GM06990 (cell line): ENCODE measurements around the gene AEBP1.

ENCODE experiments used
- DNase-seq: peaks from one replicate; pipeline ENCODE4 v3.0.0-alpha.2; 2011; ENCODE audit not compliant: insufficient read length; ENCODE audit errors: extremely low read depth
- H3K27me3 ChIP-seq: replicated peaks from 2 replicates; pipeline ENCODE4 v1.6.0; 2011; ENCODE audit warnings: low read length; ENCODE audit not compliant: control insufficient read depth, insufficient read depth
- H3K36me3 ChIP-seq: 2 replicates; pipeline ENCODE4 v1.5.1; 2011; ENCODE audit warnings: low read length; ENCODE audit not compliant: control insufficient read depth, insufficient read depth
- H3K4me3 ChIP-seq: replicated peaks from 2 replicates; pipeline ENCODE4 v1.5.1; 2011; ENCODE audit warnings: low read depth, mild to moderate bottlenecking, control low read depth, low read length
- TF ChIP-seq, protein P1 (sequence below): IDR thresholded peaks from 2 replicates; pipeline ENCODE4 v1.5.1; 2011; ENCODE audit warnings: low read length, control low read depth, mild to moderate bottlenecking, inconsistent platforms; ENCODE audit not compliant: insufficient read depth, poor library complexity, severe bottlenecking

The AEBP1 gene

GRCh38 chr7:44077061-44077460 is 27.1 kb upstream of the AEBP1 start:
- TF ChIP-seq, protein P1, sequence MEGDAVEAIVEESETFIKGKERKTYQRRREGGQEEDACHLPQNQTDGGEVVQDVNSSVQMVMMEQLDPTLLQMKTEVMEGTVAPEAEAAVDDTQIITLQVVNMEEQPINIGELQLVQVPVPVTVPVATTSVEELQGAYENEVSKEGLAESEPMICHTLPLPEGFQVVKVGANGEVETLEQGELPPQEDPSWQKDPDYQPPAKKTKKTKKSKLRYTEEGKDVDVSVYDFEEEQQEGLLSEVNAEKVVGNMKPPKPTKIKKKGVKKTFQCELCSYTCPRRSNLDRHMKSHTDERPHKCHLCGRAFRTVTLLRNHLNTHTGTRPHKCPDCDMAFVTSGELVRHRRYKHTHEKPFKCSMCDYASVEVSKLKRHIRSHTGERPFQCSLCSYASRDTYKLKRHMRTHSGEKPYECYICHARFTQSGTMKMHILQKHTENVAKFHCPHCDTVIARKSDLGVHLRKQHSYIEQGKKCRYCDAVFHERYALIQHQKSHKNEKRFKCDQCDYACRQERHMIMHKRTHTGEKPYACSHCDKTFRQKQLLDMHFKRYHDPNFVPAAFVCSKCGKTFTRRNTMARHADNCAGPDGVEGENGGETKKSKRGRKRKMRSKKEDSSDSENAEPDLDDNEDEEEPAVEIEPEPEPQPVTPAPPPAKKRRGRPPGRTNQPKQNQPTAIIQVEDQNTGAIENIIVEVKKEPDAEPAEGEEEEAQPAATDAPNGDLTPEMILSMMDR, result no peak
- H3K27me3 ChIP-seq, result no peaks in the 10 kb centered on the region
- no peak overlapping the region for H3K4me3 ChIP-seq
- DNase-seq, result no peak
- peaks cover 55% of the 10 kb centered on the region for H3K36me3 ChIP-seq

- Histone ChIP-seq H3K27me3 (no peaks in the 10 kb centered on the region), H3K4me3 (no peak overlapping the region), H3K36me3 (peaks cover 53% of the 10 kb centered on the region)
- TF ChIP-seq, protein P1, result no peak
- DNase-seq, result no peak
Observed at GRCh38 chr7:44077681-44078091, 26.5 kb upstream of the AEBP1 start.

- no peak for DNase-seq
- peaks cover 45% of the 10 kb centered on the region for H3K36me3 ChIP-seq
Observed at GRCh38 chr7:44078521-44078920, 25.6 kb upstream of the AEBP1 start.

DNA sequence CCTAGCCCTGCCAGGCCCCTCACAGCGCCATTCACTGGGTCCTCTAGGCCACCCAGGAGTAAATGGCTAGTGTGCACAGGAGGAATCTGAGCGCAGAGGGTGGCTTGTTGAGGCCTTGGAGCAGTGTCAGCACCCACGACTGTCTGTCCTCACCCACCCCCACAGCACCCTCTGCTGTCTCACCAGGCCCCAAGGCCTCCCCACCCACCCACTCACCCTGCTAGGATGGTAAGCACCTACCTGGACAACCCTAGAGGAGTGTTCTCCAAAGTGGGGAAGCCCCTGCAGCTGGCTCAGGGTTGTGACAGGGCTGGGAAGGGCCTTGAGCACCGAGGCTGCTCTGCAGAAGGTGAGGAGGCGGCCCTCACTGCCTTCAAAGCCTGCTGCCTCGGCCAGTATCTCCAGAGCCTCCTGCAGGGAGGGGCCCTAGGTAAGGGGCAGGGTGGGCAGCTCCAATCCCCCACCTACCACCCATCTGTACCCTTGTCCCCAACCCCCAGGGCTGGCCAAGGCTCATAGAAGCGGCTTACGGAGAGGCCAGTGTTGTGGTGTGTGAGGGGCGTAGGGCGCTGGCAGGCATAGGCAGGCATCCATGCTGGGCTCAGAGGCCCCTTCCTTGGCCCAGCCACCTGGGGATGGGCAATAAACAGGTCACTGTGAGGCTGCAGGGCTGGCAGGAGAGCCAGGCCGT is 24.7 kb upstream of the AEBP1 start:
- Histone ChIP-seq H3K27me3 (no peaks in the 10 kb centered on the region), H3K4me3 (no peak overlapping the region), H3K36me3 (peaks cover 39% of the 10 kb centered on the region)
- no peak for DNase-seq
- TF ChIP-seq, protein P1, result no peak

More at GRCh38 chr7:44078521-44078920, 25.6 kb upstream of the AEBP1 start:
- Histone ChIP-seq H3K27me3 (no peaks in the 10 kb centered on the region), H3K4me3 (no peak overlapping the region)
- TF ChIP-seq, protein P1, result no peak

DNA sequence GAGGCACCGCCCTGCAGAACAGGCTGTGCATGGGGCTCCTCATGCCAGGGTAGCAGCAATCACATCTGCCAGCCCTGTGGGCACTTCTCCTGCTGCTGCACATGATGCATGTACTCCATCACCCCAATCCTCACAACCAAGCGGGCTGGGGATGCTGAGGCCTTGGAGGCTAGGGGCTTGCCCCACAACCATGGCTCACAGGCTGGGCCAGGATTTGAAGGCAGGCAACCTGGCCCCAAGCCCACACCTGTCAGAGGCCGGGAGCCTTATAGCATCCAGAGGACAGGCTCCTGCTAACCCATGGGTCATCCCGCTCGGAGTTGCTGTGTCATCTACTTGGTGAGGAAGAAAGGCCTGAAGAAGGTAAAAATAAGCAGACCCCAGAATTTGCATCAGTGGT is 24.0 kb upstream of the AEBP1 start:
- Histone ChIP-seq H3K27me3 (no peaks in the 10 kb centered on the region), H3K36me3 (peaks cover 39% of the 10 kb centered on the region), H3K4me3 (no peak overlapping the region)
- no peak for DNase-seq
- TF ChIP-seq, protein P1, result no peak
